OCI-LY3 (cell line): Measurements from ENCODE around the gene FBXL15.

Experiments used
- H2AFZ ChIP-seq: fragments of 200-600, 300-600 bp; shearing (Covaris generic); 2 replicates; pipeline ENCODE4 v1.6.0; 2014; ENCODE audit warnings: antibody characterized with exemption, low read depth, low read length
- H3K27ac ChIP-seq: fragments of 200-600, 300-600 bp; sonication (generic); 2 replicates; pipeline ENCODE4 v1.5.1; 2014; ENCODE audit warnings: mild to moderate bottlenecking, low read length, moderate library complexity, mixed read lengths
- H3K27me3 ChIP-seq: fragments of 200-600, 300-600 bp; sonication (generic); 2 replicates; pipeline ENCODE4 v1.6.1; 2014; ENCODE audit warnings: low read depth, low read length, mixed read lengths
- H3K36me3 ChIP-seq: fragments of 200-600, 300-600 bp; sonication (generic); replicated peaks from 2 replicates; pipeline ENCODE3; 2014; ENCODE audit warnings: low read depth, low read length, mixed read lengths
- H3K4me1 ChIP-seq: fragments of 300-600, 200-600 bp; sonication (generic); 2 replicates; pipeline ENCODE4 v1.6.1; 2014; ENCODE audit warnings: low read length, mixed read lengths
- H3K4me2 ChIP-seq: fragments of 200-600, 300-600 bp; sonication (generic); 2 replicates; pipeline ENCODE4 v1.6.1; 2014; ENCODE audit warnings: low read length, mixed read lengths
- H3K4me3 ChIP-seq: fragments of 300-600, 200-600 bp; sonication (generic); 2 replicates; pipeline ENCODE4 v1.5.1; 2014; ENCODE audit warnings: antibody characterized with exemption, mild to moderate bottlenecking, low read length, moderate library complexity
- H3K79me2 ChIP-seq: fragments of 300-600, 200-600 bp; shearing (Covaris generic); 2 replicates; pipeline ENCODE4 v1.6.1; 2014; ENCODE audit warnings: mild to moderate bottlenecking, low read length, mixed read lengths
- H3K9ac ChIP-seq: fragments of 300-600, 200-600 bp; shearing (Covaris generic); 2 replicates; pipeline ENCODE4 v1.6.0; 2014; ENCODE audit warnings: mild to moderate bottlenecking, low read length, moderate library complexity
- H3K9me3 ChIP-seq: fragments of 200-600, 300-600 bp; shearing (Covaris generic); 2 replicates; pipeline ENCODE4 v1.6.1; 2014; ENCODE audit warnings: low read length, mixed read lengths; ENCODE audit not compliant: insufficient read depth
- H4K20me1 ChIP-seq: fragments of 200-600, 300-600 bp; sonication (generic); 2 replicates; pipeline ENCODE4 v1.6.1; 2016; ENCODE audit warnings: low read length, mixed read lengths; ENCODE audit not compliant: insufficient read depth
- EZH2phosphoT487 ChIP-seq: fragments of 200-600 bp; shearing (Covaris generic); IDR thresholded peaks from 2 replicates; pipeline ENCODE4 v1.6.1; 2018; ENCODE audit warnings: antibody characterized with exemption, mixed run types, low read depth
- TF ChIP-seq, protein P1 (sequence below): fragments of 200-600, 300-600 bp; sonication (generic); IDR thresholded peaks from 2 replicates; pipeline ENCODE4 v1.5.1; 2014; ENCODE audit warnings: antibody characterized with exemption, low read length, low read depth

The FBXL15 gene, protein sequence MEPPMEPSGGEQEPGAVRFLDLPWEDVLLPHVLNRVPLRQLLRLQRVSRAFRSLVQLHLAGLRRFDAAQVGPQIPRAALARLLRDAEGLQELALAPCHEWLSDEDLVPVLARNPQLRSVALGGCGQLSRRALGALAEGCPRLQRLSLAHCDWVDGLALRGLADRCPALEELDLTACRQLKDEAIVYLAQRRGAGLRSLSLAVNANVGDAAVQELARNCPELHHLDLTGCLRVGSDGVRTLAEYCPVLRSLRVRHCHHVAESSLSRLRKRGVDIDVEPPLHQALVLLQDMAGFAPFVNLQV

DNA sequence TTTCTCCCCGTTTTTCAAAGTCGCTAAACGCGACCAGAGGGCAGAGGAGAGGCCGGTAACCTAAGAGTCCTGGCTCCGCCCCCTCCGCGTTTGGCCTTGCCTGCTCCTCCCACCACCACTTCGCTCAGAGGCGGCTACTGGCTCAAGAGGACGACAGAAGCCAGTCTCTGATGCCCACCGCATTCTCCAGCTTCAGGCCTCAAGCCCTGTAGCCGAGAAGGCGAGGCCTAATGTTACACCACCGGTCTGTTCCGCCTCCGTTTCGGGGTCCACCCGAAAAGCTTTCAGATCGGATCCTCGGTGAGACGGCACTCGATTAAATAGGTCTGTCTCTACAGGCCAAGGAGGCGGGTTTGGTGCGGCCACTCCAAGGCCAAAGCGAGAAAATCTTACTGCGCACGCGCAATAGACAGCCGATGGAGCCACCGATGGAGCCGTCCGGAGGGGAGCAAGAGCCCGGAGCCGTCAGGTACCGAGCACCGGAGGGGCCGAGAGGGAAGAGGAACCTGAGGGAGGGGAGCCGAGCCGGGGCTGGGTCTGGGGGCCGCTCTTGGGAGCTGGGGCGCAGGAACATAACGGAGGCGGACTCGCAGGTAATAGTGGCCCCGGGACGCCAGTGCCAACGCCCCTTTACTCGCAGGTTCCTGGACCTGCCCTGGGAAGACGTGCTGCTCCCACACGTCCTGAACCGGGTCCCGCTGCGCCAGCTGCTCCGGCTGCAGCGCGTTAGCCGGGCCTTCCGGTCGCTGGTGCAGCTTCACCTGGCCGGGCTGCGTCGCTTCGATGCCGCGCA is at the start of gene FBXL15:
FBXL15 (plus strand) TSS at position 123 of the 793 bp plus-strand sequence; CDS start at position 417, 294 bp downstream.
- Histone ChIP-seq H3K4me1 (peaks cover 16% of the 10 kb centered on the region), H3K9ac (peak within 1 kb of the TSS; percentile 61), H3K4me2 (peak within 1 kb of the TSS; percentile 97), H3K79me2 (peaks cover 4% of the 10 kb centered on the region; the same call in 1 of the 2 replicates), H3K27ac (peak within 1 kb of the TSS; percentile 80), H3K27me3 (no peaks in the 10 kb centered on the region), H2AFZ (peak within 1 kb of the TSS; percentile 74), H3K4me3 (peak within 1 kb of the TSS; percentile 82), H4K20me1 (no peaks in the 10 kb centered on the region), H3K36me3 (no peaks in the 10 kb centered on the region), H3K9me3 (no peaks in the 10 kb centered on the region)
- TF ChIP-seq, protein P1, sequence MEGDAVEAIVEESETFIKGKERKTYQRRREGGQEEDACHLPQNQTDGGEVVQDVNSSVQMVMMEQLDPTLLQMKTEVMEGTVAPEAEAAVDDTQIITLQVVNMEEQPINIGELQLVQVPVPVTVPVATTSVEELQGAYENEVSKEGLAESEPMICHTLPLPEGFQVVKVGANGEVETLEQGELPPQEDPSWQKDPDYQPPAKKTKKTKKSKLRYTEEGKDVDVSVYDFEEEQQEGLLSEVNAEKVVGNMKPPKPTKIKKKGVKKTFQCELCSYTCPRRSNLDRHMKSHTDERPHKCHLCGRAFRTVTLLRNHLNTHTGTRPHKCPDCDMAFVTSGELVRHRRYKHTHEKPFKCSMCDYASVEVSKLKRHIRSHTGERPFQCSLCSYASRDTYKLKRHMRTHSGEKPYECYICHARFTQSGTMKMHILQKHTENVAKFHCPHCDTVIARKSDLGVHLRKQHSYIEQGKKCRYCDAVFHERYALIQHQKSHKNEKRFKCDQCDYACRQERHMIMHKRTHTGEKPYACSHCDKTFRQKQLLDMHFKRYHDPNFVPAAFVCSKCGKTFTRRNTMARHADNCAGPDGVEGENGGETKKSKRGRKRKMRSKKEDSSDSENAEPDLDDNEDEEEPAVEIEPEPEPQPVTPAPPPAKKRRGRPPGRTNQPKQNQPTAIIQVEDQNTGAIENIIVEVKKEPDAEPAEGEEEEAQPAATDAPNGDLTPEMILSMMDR = no peak
- TF ChIP-seq EZH2phosphoT487 = no peak

GRCh38 chr10:102371295-102371694 is 49.3 kb upstream of the FBXL15 start:
- H3K4me3 ChIP-seq = no peak overlapping the region
- H3K27ac ChIP-seq = no peak overlapping the region
- no peaks in the 10 kb centered on the region for H3K9me3 ChIP-seq
- no peaks in the 10 kb centered on the region for H3K4me1 ChIP-seq
- TF ChIP-seq EZH2phosphoT487 = no peak
- TF ChIP-seq, protein P1 = no peak
- H4K20me1 ChIP-seq = no peaks in the 10 kb centered on the region
- H3K36me3 ChIP-seq = peaks cover 42% of the 10 kb centered on the region
- H3K27me3 ChIP-seq = no peaks in the 10 kb centered on the region
- H3K79me2 ChIP-seq = no peaks in the 10 kb centered on the region
- H3K9ac ChIP-seq = no peak overlapping the region
- no peak overlapping the region for H3K4me2 ChIP-seq
- H2AFZ ChIP-seq = no peak overlapping the region

DNA sequence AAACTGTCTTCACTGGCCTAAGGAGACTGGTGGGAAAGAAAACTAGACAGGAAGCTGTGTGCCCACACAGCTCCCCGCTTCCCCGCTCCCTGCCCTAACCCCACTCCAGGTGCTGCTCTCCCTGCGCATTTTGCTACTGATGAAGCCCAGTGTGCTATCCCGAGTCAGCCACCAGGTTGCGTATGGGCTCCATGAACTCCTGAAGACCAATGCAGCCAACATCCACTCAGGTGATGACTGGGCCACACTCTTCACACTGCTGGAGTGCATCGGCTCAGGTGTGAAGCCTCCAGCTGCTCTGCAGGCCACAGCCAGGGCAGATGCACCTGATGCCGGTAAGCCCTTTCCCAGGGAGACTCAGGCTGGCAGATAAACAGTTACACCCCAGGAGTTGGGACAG is 45.4 kb upstream of the FBXL15 start:
- Histone ChIP-seq H3K4me1 (no peaks in the 10 kb centered on the region), H3K4me2 (no peak overlapping the region), H3K27me3 (no peaks in the 10 kb centered on the region), H3K9me3 (no peaks in the 10 kb centered on the region), H3K9ac (no peak overlapping the region), H3K27ac (no peak overlapping the region), H3K79me2 (no peaks in the 10 kb centered on the region), H3K36me3 (peaks cover 15% of the 10 kb centered on the region), H2AFZ (no peak overlapping the region), H4K20me1 (no peaks in the 10 kb centered on the region), H3K4me3 (no peak overlapping the region)
- TF ChIP-seq, protein P1 = no peak
- TF ChIP-seq EZH2phosphoT487 = no peak

DNA sequence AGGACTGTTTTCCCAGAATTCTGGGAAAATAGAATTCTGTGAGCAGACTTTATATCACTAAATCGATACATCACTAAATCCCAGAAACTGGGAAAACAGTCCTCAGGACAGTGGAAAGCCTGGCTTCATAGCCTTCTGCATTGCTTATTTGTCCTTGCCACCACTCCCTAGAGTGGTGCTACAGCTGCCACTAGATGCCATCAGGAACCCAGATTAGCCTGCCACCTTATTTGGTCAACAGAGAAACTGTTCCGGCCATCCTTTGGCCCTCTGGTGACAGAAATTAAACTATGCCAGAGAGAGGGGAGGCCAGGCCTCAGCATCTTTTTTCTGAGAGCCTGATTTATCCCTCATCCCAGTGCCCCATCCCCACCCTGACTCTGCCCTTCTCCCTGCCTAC is 44.8 kb upstream of the FBXL15 start:
- H3K9me3 ChIP-seq = no peaks in the 10 kb centered on the region
- no peaks in the 10 kb centered on the region for H3K4me1 ChIP-seq
- no peaks in the 10 kb centered on the region for H3K27me3 ChIP-seq
- no peak overlapping the region for H3K4me2 ChIP-seq
- H3K9ac ChIP-seq = no peak overlapping the region
- no peaks in the 10 kb centered on the region for H3K79me2 ChIP-seq
- H2AFZ ChIP-seq = no peak overlapping the region
- no peak for TF ChIP-seq EZH2phosphoT487
- TF ChIP-seq, protein P1 = no peak
- no peaks in the 10 kb centered on the region for H4K20me1 ChIP-seq
- H3K27ac ChIP-seq = no peak overlapping the region
- no peak overlapping the region for H3K4me3 ChIP-seq
- H3K36me3 ChIP-seq = peaks cover 9% of the 10 kb centered on the region
